GM18868 (cell line): Measurements from ENCODE around the gene SLC24A4.

Experiments
- ATAC-seq: cut with Tn5 transposase; IDR thresholded peaks from one replicate; pipeline ENCODE4 v1.9.1; 2021; ENCODE audit warnings: mild to moderate bottlenecking, moderate library complexity; ENCODE audit not compliant: unreplicated experiment

Gene SLC24A4

DNA sequence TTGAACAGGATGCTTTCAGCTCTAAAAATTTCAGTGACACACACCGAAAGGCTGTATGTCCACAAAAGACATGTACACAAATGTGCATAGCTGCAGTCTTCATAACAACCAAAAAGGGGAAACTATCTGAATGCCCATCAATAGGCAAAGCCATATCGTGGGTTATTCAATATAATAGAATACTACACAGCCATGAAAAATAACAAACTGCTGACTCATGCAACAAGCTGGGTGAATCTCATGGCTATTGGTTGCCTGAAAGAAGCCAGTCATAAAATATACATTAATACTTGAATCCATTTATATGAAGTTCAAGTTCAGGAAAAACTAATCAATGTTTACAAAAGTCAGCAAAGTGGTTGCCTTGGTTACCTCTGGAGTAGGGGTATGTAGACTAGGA lies 132.3 kb downstream of the SLC24A4 start:
- ATAC-seq = no peak

DNA sequence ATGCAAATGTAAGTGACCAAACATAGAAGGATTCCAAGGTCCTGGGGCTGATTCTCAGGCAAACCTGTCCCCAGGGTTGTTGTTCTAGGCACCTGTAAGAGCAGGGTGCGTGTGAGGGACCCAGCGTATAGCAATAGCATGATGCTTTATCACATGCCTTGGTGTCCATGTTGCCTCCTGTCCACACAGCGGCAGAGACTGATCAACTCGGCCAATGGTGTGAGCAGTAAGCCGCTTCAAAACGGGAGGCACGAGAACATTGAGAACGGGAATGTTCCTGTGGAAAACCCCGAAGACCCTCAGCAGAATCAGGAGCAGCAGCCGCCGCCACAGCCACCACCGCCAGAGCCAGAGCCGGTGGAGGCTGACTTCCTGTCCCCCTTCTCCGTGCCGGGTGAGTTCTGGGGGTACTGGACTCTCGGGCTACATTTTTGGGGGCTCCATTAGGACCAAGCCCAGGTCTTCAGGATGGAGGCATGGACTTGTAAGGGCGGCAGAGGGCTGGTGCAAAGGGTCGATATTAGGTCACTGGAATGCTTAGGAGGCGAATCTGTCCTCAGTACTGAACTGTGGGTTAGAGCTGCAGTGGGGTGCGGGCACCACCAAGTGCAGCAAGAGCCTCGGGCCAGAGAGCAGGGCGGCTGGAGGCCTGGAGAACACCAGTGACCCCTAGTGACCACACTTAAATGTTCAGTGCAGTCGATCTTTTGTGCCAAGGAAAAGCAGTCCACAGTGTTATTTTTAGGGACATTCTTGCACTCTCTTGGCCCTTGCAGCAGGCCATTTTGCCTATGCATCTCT lies 133.4 kb downstream of the SLC24A4 start:
- no peak for ATAC-seq

DNA sequence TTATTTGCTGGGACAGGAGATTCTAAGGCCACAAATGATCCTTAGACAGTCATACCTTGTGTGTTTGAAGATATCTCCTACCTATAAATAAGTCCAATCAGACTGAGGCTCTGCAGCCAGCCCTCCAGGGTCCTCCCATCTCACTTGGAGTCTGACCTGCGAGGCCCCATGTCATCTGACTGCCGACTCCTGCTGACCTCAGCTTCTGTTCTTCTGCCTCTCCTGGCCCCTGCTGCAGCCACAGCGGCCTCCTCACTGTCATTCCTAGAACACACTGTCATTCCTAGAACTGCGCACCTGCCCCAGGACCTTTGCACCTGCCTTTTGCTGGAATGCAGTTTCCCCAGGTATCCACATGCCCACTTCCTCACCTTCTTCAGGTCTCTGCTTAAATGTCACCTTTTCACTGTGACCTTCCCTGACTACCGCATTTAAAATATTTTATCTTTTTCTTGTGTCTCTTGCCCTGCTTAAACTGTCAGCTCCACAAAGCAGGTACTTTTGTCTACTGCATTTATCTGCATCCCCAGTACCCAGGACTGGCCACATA lies 134.1 kb downstream of the SLC24A4 start:
- ATAC-seq = no peak

DNA sequence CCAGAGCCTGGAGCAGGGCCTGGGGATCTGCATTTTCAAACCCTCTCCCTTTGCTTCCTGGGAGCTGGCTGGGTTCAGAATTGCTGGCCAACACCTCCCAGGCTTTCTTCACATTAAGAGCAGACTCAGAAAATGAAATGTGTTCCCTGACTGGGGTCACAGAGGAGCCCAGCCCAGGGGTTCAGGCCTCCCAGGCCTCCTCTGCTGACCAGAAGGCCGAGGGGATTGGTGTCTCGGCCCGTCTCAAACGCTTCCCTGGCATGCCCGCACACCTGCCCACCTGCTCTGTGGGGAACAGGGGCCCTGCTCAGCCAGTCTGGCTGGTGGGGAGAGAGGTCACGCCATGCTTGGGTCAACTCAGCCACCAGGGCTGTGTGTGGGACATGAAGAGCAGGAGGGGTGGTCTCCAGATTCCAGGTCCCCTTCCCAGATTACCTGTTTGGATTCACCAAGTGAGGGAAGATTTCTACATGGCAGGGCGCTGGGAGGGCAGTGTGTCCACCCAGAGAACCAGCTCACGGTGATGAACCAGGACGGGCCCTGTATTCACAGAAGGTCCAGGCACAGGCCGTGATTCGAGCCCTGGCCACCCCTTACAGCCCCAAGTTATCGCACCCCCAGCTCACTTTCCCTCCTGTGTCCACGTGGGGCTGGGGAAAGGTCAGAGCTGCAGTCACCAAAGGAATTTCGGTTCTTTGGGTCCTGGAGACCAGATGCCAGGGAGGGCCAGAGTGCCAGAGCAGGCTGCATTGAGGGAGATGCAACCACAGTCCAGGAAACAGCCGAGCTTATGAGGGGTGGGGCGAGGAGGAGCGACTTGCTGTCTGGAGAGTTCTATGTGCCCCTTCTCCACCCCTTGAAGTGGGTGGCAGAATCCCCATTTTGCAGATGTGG lies 135.4 kb downstream of the SLC24A4 start:
- no peak for ATAC-seq

DNA sequence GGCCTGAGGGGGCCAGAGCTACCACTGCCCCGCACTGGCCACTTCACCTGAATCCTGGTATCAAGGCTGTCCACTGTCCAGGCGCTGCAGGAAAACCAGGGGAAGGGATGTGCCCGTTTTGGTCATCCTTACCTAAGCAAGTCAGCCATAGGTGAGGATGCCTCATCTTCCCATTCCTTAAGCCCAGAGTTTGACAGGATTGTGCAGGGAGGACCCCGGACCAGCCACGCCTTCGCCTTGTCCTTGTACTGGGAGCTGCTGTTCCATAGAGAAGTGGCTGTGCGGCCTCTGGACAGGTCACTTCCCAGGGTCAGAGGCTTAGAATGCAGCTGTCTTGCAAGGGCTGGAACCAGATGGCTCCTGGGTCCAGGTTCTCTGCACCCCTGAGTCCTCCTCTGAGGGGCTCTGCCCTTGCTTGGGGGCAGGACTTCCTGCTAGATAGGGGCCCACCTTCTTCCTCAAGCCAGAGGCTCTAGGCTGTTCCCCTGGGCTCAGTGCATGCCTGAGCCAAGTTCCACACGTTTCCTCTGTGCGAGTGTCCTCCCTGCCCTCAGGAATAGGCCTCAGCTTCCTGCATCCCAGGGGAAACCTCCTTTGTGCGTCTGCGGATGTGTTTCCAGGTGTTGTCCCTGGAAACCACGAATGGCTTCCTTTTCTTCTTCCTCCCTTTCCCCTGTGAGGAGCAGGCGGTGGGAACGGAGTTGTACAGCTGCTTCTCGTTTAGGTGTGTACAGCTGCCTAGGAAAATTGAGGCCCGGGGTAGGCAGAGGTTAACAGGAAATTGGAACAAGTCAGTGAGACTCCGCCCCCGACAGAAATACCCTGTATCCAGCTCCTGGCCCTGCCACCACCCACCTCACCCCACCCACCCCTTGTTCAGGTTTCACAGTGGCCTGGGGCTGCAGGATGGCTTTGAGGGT lies 136.3 kb downstream of the SLC24A4 start:
- no peak for ATAC-seq

DNA sequence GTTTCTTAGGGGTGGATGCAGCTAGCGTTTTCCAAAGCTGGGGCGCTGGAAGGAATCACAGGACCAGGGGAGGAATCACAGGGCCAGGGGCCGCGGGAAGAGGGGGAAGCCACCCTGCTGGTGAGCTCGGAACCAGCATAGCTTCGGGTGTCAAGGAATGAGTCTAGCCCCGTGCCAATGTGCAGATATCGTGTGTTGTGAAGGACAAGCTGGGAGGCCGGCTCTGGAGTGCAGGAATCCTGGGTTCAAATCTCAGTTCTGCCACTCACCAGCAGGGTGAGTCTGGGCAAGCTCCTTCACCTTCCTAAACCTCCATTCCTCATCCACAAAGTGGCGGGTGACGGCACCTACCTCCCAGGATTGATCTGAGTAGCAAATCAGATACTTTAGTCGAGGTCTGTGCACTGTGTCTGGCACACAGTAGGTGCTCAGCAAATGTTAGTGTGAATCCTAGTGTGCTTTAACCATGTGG lies 137.0 kb downstream of the SLC24A4 start:
- no peak for ATAC-seq

DNA sequence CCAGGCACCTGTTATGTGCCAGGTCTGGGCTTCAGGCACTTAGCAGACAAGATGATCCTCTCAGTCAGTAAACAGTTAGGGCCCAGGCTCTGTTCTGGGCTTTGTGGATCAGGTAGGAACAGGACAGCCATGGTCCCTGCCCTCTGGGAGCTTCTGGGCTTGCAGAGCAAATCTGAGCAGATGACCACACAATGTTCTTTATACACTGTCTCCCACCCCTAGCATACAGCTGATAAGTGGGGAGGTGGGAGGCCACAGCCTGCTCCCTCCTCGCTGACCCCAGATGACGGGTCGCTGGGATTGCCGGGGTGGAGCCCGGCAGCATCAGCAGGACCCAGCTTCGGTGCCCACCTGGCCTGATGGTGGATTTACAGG lies 137.6 kb downstream of the SLC24A4 start:
- no peak for ATAC-seq

DNA sequence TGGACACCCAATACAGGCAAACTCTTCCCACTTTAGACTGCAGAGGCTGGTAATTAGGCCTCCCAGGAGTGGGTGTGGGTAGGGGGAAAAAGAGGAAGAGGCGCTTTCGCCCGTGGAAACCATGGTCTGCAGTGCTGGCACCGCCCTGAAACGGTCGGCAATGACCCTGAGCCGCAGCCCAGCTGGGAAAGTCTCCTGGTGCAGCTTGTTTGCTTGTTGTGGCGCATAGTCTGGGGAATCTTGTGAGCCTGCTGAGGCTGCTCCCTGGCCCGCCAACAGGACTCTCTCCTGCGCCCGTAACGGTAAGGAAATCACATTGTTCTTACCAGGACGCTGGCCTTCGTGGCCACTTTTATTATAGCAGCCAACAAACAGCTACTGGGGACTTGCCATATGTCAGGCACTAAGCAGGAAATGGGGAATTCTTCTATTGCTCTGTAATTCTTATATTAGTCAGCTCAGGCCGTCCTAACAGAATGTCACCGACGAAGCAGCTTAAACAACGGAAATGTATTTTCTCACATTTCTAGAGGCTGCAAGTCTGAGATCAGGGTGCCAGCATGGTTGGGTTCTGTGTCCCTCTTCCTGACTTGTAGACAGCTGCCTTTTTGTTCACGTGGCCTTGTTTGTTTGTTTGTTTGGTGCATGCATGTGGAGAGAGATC lies 138.1 kb downstream of the SLC24A4 start:
- ATAC-seq = peak; percentile 82

DNA sequence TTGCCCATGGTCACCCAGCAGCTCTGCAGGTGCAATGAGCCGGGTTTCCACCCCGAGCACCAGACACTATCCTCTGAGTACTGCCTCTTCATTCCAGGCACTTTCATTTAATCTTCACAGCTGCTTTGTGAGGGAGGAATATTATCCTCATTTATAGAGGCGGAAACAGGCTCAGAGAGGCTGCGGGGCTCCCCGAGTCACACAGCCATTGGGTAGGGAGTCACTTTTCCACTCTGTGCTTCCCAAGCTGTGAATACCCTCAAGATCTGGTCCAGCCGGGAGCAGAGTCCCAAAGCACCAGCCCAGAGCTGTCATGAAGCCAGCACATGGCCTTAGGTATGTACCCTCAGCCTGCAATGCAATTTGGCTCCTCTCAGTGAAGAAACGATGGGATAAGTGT lies 138.9 kb downstream of the SLC24A4 start:
- no peak for ATAC-seq

DNA sequence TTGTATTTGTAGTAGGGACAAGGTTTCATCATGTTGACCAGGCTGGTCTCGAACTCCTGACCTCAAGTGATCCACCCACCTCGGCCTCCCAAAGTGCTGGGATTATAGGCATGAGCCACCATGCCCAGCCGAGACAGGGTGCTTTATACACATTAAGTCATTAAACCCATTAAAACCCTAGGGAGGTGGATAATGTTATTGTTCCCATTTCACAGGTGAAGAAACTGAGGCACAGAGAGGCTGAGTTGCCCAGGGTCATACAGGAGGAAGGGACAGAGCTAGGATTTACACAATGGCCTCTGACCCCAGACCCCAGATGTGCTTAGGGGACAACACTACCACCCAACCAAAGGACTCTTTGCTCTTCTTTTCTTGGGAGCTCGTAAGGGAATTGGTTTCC lies 139.6 kb downstream of the SLC24A4 start:
- no peak for ATAC-seq

DNA sequence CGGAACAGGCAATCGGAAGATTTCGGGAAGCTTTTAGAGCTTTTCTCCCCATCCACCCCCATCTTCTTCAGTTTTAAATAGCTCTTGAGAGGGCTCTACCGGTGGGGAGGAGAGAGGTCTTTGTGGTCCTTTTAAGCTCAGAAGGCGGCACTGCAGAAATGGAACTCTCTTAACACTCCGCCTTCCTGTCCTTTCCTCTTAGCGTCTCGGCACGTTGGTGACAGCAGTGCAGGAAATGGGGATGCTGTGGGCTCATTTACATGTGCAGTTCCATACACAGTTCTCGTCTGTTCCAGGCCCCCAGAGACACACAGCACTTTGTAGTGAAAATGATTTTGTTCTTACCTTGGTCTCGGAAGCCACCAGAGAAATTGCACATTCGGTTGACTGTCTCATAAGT lies 140.2 kb downstream of the SLC24A4 start:
- ATAC-seq = no peak

DNA sequence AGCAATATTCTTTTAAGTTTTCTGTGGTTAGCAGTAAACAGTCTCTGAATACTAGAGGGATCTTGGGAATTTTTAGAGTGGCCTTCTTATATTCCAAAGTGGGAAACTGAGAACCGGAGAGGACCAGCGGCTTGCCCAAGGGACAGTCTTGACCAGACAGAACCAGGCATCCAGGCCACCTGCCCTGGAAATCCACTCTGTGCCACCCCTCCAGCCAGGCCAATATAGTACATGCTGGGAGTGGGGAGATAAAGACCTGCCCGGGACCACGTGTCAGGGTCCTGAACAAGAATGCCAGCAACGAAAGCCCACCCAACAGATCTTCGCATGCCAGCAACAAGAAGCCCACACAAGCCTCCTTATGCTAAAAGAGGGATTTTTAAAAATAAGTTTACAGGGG lies 141.2 kb downstream of the SLC24A4 start:
- ATAC-seq = no peak

DNA sequence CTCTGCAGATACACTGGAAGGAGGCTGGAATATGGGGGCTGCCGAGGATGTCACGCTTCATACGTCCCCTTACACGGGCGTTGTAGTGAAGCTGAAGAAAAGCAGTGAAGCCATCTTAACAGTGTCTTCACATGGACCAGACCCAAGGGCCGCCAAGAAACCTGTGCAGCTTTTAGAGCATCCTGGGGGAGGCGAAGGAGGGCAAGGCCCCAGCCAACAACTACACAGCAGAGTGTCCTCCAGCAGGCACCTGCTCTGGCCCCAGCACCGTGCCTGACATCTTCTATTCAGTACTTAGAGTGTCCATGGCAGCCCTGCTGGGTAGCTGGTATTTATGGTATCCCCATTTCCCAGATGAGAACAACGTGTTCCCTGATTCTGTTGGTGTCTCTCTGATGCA lies 141.8 kb downstream of the SLC24A4 start:
- ATAC-seq = no peak

DNA sequence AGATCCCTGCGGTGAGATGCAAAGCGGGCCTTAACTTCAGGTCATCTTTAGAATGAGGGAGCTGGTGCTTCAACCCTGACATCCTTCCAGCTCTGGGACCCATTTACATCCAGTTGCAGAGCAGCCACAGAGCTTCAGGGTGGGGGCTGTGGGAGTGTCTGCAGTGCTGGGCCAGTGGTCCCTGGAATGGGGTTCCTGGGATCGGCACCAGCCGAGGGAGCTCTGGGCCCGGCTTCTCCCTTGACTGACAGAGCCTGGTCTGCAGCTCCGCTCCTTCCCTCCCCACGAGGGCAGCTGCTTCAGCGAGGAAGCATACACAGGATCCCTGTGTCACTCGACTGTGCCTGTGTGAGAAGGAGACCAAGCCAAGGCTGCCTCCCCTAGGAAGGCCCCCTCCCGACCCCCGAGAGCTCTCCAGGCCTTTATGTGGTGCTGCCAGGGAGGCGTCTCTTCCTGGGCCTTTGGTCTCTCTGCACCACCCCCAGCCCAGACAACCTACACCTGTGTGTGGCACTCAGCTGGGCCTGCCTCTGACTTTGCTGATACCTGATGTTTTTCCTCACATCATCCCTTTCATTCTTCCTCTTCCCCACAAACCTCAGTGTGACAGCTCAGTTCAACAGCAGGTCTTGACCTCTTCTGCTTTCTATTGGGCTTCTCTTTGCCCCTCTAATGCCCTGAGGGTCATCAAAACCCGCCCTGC lies 142.5 kb downstream of the SLC24A4 start:
- no peak for ATAC-seq

DNA sequence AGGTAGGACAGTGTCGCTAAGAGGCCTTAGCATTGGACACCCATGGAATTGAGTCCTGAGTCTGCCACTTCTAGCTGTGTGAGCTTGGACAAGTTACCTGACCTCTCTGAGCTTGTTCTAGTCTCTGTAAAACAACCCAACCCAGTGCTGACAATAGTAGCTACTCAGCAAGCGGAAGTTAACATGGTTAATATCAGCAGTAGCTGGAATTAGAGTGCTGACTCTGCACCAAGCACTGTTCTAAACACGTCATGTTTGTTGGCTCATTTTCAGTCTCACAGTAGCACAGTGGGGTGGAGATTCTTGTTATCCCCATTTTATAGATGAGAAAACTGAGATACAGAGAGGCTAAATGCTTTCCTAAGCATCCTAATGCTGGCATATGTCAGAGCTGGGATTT lies 143.1 kb downstream of the SLC24A4 start:
- ATAC-seq = no peak

DNA sequence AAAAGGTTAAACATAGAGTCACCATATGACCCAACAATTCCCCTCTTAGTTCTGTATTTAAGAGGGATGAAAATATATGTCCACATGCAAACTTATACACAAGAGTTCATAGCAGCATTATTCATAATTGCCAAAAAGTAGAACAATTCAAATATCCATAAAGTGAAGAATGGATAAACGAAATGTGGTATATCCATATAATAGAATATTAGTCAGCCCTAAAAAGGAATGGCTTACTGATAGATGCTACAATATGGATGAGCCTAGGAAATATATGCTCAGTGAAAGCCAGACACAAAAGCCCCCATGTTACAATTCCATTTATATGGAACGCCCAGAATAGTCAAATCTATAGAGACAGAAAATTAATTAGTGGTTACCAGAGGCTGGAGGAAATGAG lies 146.6 kb downstream of the SLC24A4 start:
- no peak for ATAC-seq

DNA sequence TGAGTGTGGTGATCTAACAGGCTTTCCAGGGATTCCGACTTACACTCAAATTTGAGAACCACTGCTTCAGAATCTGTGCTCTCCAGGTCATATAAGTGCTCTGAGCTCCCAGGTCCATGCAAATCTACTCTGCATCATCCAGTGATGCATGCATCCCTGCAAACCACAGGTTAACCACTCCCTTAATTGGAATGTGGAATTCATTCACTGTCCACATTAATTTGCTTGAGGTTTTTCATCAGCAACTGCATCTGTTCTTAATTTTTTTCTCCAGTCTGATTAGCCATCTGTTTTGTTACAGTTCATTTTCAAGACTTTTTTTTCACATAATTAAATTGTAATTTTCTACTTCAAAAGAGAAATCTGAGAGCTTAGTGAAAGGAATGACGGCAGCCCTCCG lies 147.2 kb downstream of the SLC24A4 start:
- no peak for ATAC-seq

DNA sequence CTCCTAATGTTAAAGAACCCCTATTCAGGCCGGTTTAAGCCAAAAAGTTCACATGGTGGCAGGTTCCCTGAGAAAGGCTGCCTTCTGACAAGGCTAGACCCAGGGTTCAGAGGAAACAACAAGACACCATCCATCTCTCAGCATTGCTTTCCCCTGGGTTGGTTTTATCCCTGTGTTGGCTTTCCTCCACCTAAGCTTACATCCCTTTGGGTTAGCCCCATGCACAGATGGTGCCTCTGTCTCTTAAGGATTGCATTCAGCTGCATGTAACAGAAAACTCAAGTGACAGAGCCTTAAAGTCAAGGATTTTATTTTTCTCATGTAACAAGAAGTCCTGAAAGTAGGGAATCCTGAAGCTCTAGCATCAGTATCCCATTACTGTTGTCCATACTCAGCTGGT lies 147.8 kb downstream of the SLC24A4 start:
- ATAC-seq = no peak

DNA sequence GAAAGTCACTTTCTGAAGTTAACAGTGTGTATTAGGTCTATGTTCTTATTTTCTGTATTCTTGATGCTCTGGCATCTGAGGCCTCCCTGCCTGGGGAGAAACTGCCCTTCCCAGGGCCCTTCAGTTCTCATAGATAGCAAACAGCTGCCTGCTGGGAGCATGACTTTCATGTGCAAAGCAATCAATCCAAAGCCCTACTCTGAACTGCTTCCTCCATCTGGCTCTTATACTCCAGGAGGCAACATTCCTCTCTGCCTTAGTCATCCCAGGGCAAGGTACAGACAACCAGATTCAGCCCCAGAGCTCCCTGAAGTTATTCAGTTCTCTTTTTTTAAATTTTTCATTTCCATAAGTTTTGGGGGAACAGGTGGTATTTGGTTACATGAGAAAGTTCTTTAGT lies 149.0 kb downstream of the SLC24A4 start:
- no peak for ATAC-seq

DNA sequence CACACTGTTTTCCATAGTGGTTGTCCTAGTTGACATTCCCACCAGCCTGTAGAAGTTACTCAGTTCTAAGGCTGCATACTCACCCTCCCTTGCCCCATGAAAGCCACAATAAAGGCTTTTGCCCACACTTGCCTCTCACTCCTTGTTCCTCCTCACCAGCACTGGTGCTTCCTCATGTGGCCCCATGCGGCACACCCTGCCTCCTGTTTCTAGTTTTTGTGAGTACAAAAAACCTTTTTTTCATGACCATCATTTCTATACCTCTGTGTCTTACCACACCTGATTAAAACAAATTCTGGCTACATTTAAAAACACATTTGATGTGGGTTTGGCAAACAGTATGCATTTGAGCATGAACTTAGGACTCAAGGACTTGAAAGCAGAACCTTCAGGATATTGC lies 149.9 kb downstream of the SLC24A4 start:
- no peak for ATAC-seq
